NCI-H2171 (cell line): ENCODE data around the gene ZNF688.
A peak's percentile ranks its signal among the peaks of the same experiment; 100 is the strongest.
"Not testable (repeated sequence)": the region's sequence is repeated elsewhere in the genome, so short reads cannot be mapped to it uniquely, and the experiment has no call there.

Experiments
- DNase-seq: peaks from one replicate; lab custom pipeline; 2025; lab: John Stamatoyannopoulos, UW

The ZNF688 gene

DNA sequence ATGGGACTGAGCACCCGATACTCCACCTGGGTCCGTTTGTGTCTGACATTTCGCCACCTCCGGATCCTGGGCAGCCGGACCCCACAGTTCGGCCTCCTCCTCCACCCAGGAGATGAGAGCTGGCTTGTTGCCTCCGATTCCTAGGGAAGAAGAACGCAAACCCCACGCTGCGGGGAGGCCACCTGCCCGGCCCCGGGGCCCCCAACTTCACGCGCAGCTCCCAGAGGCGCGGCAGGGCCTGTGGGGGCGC, 13.9 kb downstream of the ZNF688 start:
- no peak for DNase-seq

DNA sequence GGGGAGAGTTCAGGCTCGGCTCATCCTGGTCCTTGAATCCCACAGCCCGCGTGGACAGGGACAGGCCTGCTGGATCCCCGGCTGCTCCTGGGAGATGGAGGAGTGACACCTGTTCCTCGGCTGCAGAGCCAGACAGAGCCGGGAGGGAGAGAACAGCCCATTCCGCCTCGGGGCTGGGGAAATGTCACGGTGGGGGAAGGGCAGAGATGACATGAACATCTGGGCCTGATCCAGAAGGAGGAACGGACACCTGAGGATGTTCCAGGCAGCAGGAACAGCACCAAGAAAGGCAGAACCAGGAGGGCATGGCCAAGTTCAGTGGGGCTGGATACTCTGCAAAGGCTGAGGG, 15.4 kb downstream of the ZNF688 start:
- DNase-seq: no peak

DNA sequence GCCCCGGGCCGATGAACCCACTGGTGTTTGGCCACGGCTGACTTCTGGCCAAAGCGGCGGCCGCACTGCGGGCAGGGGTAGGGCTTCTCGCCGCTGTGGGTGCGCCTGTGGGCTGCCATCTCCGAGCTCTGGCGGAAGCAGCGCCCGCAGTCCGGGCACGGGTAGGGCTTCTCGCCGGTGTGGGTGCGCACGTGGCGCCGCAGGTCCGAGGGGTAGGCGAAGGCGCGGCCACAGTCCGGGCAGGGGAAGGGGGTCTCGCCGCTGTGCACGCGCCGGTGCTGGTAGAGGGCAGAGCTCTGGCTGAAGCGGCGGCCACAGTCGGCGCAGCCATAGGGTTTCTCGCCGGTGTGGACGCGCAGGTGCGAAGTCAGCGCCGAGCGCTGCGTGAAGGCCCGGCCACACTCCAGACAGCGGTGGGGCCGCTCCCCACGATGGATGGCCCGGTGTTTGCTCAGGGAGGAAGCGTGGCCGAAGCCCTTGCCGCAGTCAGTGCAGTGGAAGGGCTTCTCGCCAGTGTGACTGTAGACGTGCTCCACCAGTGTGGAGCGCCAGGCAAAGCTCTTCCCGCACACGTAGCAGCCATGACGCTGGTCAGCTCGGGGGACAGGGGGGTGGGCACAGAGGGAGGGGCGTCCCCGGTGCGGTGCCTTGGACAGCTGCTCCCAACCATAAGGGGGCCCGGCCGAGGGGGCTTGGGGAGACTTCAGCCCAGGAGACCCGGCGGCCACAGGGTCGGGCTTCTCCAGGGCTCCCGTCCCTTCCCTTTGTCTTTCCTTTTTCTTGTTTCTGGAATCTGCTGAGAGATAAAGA, 16.0 kb downstream of the ZNF688 start:
- DNase-seq: no peak

GRCh38 chr16:30554557-30555314, 16.8 kb downstream of the ZNF688 start:
- no peak for DNase-seq

- DNase-seq: no peak
Measured at GRCh38 chr16:30553393-30553899, 18.1 kb downstream of the ZNF688 start.

DNA sequence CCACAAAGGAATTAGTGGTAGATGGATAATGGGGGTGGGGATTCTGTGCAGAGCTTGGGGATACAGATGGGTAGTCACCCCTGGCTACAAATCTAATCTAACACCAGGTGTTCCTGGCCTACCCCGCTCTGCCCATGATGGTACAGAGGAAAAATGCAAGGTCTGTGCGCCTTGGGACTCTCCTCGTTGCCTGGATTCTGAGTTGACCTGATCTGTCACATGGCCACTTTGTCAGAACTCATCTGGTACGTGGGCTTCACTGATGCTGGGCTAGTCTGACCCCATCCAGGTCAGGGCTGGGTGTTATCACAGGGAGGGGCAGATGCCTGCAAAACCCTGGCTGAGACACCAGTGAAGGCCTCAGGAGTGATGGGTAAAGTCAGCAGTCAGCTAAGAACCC, 18.6 kb downstream of the ZNF688 start:
- DNase-seq: no peak

GRCh38 chr16:30551781-30552180, 19.7 kb downstream of the ZNF688 start:
- no peak for DNase-seq

DNA sequence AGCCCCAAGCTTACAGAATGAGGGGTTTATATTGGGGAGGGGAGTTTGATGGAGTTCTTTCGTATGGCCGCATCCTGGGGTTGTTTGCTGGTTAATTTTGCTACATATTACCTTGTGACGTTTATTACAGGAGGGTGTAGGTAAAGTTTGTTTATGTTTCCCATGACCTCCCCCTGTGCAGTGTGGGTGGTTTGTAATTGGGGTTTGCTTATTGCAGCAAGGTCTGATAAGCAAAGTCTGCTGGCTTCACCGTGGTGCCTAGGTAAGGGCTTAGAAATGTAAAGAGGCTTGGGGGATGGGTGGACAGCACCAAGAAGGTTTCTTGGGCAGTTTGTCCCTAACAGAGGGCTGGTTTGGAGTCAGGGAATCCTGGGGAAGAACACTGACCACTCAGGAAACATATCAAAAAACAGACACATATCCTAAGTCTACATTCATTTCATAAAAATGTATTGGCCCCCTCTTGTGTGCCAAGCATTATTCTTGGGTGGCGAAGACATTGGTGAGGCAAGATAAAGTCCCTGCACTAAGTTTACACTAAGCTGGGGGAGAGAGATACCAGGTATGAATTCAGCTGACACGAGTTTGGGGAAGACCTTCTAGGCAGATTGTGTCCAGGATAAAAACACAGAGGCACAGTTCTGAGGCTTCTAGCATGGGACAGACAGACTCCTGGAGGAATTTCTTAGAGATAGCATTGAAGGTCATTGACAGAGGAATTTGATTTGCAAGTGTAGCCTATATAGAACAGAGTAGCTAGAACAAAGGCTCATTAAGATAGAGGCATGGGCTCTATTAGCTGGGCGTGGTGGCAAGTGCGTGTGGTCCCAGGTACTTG, 22.9 kb downstream of the ZNF688 start:
- DNase-seq: no peak

DNA sequence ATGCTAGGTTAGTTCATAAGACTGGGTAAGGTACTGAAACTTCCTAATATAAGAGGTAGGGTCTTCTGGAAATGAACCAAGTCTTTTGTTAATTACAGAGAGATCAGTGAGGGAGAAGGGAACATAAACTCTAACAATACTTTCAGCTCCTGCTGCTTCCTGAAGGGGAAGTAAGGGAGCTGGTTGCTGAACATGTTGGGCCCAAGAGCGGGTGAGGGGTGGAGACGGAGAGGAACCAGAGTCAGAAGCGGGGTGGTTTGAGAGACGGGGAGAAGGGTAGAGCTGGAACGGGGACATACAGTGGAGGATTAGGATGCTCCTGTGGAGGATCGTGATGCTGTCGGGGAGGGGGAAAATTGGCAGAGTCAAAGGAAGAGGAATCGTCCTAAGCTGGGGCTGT, 25.4 kb downstream of the ZNF688 start:
- no peak for DNase-seq

DNA sequence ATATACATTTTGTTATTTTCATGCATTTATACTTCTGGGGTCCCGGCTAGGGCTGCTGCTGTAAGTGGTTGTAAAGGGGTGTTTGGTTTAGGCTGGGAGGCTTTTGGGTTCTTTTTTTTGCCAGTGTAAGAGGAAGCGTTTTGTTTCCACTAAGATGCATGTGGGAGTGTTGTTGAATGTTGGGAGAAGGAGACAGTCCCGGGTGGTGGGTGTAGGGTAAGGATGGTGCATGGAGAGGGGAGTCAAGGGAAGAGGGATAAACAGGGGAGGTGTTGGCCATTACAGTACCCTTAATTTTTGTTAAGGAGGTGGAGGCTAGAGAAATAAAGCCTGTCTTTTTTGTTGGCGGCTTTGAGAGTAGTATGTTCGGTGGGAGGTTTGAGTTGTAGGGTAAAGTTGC, 28.4 kb downstream of the ZNF688 start:
- no peak for DNase-seq

GRCh38 chr16:30541502-30542329, 29.8 kb downstream of the ZNF688 start:
- DNase-seq: no peak

- DNase-seq: not testable (repeated sequence)
Measured at GRCh38 chr16:30540916-30541464, 30.5 kb downstream of the ZNF688 start.

DNA sequence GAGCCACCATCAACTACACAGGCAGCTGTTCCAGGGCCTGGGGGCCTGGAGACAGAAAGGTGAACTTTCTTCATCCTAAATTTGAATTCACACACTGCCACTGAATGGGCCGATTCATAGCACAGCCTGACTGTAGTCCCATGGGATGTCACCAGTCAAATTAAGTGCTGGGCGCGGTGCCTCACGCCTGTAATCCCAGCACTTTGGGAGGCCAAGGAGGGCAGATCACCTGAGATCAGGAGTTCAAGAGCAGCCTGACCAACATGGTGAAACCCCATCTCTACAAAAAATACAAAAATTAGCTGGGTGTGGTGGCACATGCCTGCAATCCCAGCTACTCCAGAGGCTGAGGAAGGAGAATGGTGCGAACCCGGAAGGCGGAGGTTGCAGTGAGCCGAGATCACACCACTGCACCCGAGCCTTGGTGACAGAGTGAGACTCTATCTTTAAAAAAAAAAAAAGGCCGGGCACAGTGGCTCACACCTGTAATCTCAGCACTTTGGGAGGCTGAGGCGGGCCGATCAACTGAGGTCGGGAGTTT, 31.5 kb downstream of the ZNF688 start:
- DNase-seq: not testable (repeated sequence)

DNA sequence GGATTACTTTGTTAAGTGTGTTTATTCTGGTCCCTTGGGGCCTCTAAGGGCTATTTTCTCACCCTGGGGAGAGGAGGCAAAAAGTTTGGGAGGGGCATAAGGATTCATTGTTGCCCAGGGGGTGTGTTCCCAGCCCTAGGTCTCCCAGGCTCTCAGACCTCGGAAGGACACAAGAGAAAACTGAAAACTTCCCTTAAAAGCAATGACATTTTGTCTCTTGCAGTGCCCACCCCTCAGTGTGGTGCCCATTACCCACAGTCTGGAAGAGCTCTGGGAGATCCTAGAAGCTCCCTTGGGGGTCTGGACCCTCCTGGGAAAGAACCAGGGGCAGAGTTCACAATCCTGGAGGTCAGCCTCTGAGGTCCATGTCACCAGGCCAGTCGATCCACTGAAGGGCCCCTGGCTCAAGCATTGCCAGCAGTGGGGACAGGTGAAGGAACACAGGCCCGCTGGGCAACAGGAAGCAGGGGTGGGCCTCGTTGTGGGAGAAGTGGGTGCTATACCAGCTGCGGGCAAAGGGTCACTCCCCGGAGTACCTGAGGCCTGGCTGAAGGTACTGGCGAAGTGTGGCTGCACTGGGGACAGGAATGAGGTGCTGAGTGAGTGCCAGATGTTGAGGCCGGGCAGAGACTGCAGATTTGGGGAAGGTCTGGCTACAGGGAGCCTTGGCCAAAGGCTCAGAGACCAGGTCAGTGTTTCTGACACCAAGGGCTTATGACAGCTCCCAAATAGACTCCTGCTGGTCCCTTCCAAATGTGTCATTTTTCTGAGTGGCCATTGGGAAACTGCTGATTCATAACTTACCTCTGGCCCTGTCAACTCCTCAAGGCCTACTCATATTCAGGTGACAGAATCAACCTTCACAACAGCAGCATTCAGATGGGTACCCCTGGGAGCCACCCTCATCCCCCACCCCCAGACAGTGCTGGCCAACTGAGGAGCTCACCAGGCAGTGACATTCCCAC, 32.2 kb downstream of the ZNF688 start:
- no peak for DNase-seq

DNA sequence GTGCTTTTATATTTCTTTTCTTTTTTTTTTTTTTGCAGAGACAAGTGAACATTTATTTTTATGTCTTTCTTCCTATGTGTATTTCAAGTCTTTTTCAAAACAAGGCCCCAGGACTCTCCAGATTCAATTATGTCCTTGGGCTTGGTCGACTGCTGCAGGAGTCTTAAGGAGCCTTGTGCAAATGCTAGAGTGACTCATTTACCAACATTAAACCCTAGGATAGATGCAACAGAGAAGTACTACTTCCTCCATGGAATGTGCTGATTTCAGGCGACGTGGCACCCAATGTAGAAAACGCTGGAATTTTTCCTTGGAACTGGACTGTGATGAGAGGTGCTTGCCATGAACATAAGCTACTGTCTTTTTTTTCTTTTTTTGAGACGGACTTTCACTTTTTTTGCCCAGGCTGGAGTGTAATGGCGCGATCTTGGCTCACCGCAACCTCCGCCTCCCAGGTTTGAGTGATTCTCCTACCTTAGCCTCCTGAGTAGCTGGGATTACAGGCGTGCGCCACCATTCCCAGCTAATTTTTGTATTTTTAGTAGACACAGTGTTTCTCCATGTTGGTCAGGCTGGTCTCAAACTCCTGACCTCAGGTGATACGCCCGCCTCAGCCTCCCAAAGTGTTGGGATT, 35.0 kb downstream of the ZNF688 start:
- DNase-seq: not testable (repeated sequence)

- peak; percentile 41 for DNase-seq
Measured at GRCh38 chr16:30535777-30536190, 35.7 kb downstream of the ZNF688 start.

DNA sequence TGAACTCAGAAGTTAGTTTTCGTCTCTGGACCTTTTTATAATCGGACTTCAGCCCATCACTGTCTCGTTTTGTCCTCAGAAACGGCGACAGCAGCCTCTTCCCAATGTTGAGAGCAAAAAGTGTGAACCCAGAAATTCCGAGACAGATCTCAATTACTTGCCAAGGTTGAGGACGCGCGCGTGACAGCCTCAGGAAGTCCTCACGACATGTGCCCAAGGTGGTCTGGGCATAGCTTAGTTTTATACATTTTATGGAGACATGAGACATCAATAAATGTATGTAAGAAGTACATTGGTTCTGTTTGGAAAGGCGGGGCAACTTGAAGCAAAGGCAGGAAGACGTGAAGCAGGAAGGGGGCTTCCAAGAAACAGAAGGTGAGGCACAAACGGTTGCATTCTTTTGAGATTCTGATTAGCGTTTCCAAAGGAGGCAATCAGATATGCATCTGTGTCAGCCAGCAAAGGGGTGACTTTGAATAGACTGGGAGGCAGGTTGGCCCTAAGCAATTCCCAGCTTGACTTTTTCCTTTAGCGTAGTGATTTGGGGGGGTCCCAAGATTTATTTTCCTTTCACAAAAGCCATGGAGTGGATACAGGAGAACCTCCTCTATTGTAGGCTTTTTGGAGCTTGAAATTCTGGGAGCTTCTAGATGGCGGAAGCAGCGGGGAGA, 36.3 kb downstream of the ZNF688 start:
- DNase-seq: peak; percentile 48

- peak; percentile 93 for DNase-seq
Measured at GRCh38 chr16:30534368-30535105, 37.0 kb downstream of the ZNF688 start, which contains the start of gene ZNF747. ZNF747 (minus strand) TSS chr16:30534858; CDS start chr16:30534679, 179 bp downstream.
